ENCODE data around the gene TMEM14A. TPM values are rescaled to one million over a fixed set of nuclear protein-coding genes. Genes with fewer than 3 reads are reported as not detected.

Gene TMEM14A
- polyA plus RNA-seq, 1 donor (not counting 4 experiments of a cell fraction or from before 2014, with no cell fraction given): 44.2 TPM

DNA sequence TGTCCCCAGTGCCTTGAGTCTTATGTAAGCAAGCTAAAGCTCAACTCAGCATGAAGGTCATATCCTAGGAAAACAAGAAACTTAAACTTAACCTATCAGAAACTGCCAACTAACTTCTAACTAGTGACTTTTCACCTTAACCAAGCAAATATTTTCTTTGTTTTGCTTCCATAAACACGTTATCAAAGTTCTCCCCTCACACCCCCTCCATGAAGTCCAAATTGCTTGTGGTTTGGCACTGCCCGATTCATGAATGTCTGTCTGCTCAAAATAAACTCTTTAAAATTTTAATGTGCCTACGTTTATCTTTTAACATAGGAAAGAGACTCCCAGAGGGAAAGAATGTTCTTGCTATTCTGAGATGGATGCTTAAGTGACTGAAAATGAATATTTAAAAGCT, 57.5 kb downstream of the TMEM14A start:
- no peak for TF ChIP-seq EZH2 (IDR thresholded peaks at IDR 0.05; ENCODE audit: low read length)
- TF ChIP-seq, protein P1, sequence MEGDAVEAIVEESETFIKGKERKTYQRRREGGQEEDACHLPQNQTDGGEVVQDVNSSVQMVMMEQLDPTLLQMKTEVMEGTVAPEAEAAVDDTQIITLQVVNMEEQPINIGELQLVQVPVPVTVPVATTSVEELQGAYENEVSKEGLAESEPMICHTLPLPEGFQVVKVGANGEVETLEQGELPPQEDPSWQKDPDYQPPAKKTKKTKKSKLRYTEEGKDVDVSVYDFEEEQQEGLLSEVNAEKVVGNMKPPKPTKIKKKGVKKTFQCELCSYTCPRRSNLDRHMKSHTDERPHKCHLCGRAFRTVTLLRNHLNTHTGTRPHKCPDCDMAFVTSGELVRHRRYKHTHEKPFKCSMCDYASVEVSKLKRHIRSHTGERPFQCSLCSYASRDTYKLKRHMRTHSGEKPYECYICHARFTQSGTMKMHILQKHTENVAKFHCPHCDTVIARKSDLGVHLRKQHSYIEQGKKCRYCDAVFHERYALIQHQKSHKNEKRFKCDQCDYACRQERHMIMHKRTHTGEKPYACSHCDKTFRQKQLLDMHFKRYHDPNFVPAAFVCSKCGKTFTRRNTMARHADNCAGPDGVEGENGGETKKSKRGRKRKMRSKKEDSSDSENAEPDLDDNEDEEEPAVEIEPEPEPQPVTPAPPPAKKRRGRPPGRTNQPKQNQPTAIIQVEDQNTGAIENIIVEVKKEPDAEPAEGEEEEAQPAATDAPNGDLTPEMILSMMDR (optimal IDR thresholded peaks at IDR 0.05 in 1 of 3, IDR thresholded peaks at IDR 0.05 in 1 of 3, conservative IDR thresholded peaks at IDR 0.05 in 1 of 3; ENCODE audit: extremely low read depth in 1 of 3, insufficient read depth in 2 of 3, low read length in 3 of 3): no peak
- no peak overlapping the region for H3K9ac ChIP-seq (ENCODE audit: control insufficient read depth, extremely low read depth, insufficient read depth, low read length)
- H3K9me1 ChIP-seq (ENCODE audit: control insufficient read depth, extremely low read depth, insufficient read depth, low read length): no peaks in the 10 kb centered on the region
- H3K27me3 ChIP-seq (ENCODE audit: control insufficient read depth, extremely low read depth, insufficient read depth, low read length): no peaks in the 10 kb centered on the region
- FAIRE-seq (no peak), DNase-seq (ENCODE audit: low read depth, low spot score) (no peak)
- H3K9me3 ChIP-seq (ENCODE audit: control insufficient read depth, low read depth, low read length): no peaks in the 10 kb centered on the region
- H3K4me2 ChIP-seq (ENCODE audit: control insufficient read depth, extremely low read depth, insufficient read depth, low read depth, low read length): no peak overlapping the region
- H3K4me3 ChIP-seq (ENCODE audit: control insufficient read depth in 2 of 3, extremely low read depth in 1 of 3, insufficient read depth in 2 of 3, low read depth in 1 of 3, low read length in 3 of 3): no peak overlapping the region
- H3K36me3 ChIP-seq (ENCODE audit: control insufficient read depth in 2 of 2, extremely low read depth in 1 of 2, insufficient read depth in 2 of 2, low read length in 2 of 2): no peaks in the 10 kb centered on the region
- H3K27ac ChIP-seq (ENCODE audit: control insufficient read depth, insufficient read depth, low read length): no peak overlapping the region
- peaks cover 11% of the 10 kb centered on the region for H3K4me1 ChIP-seq (ENCODE audit: control insufficient read depth, extremely low read depth, insufficient read depth, low read length)
- H2AFZ ChIP-seq (ENCODE audit: control insufficient read depth, low read length): no peak overlapping the region
- H3K79me2 ChIP-seq (ENCODE audit: control insufficient read depth, insufficient read depth, low read length): no peaks in the 10 kb centered on the region
- dilution Hi-C loops (cut with MboI; ENCODE audit: extremely low pct_ligation_motif_present, low sequenced_read_pairs): no loop called here
- H4K20me1 ChIP-seq (ENCODE audit: control insufficient read depth, extremely low read depth, insufficient read depth, low read length): no peaks in the 10 kb centered on the region

DNA sequence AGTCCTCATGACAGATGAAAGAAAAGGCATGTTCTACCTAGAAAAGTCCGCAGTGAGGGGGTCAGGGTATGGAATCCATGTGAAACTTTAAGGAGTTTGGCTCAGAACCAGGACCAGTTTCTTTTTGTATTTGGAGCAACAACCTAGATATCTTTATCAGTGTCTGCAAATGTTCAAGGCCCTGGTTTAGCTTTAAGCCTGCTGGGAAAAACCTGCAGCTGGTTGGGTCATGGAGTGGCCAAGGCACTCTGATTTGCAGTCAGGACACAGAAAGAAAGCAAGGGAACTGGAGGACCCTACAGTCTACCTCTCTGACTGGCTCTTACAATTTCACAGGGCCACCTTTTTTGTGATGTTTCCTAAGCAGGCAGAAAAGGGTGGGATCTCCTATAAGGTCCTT, 58.7 kb downstream of the TMEM14A start:
- no peaks in the 10 kb centered on the region for H4K20me1 ChIP-seq (ENCODE audit: control insufficient read depth, extremely low read depth, insufficient read depth, low read length)
- TF ChIP-seq, protein P1 (optimal IDR thresholded peaks at IDR 0.05 in 1 of 3, IDR thresholded peaks at IDR 0.05 in 1 of 3, conservative IDR thresholded peaks at IDR 0.05 in 1 of 3; ENCODE audit: extremely low read depth in 1 of 3, insufficient read depth in 2 of 3, low read length in 3 of 3): no peak
- no peak for TF ChIP-seq EZH2 (IDR thresholded peaks at IDR 0.05; ENCODE audit: low read length)
- H3K9ac ChIP-seq (ENCODE audit: control insufficient read depth, extremely low read depth, insufficient read depth, low read length): no peak overlapping the region
- H3K9me3 ChIP-seq (ENCODE audit: control insufficient read depth, low read depth, low read length): no peaks in the 10 kb centered on the region
- dilution Hi-C loops (cut with MboI; ENCODE audit: extremely low pct_ligation_motif_present, low sequenced_read_pairs): no loop called here
- no peaks in the 10 kb centered on the region for H3K79me2 ChIP-seq (ENCODE audit: control insufficient read depth, insufficient read depth, low read length)
- DNase-seq (ENCODE audit: low read depth, low spot score): no peak
- FAIRE-seq: no peak
- H3K4me2 ChIP-seq (ENCODE audit: control insufficient read depth, extremely low read depth, insufficient read depth, low read depth, low read length): no peak overlapping the region
- H3K4me3 ChIP-seq (ENCODE audit: control insufficient read depth in 2 of 3, extremely low read depth in 1 of 3, insufficient read depth in 2 of 3, low read depth in 1 of 3, low read length in 3 of 3): no peak overlapping the region
- peaks cover 11% of the 10 kb centered on the region for H3K4me1 ChIP-seq (ENCODE audit: control insufficient read depth, extremely low read depth, insufficient read depth, low read length)
- H3K27ac ChIP-seq (ENCODE audit: control insufficient read depth, insufficient read depth, low read length): no peak overlapping the region
- no peaks in the 10 kb centered on the region for H3K9me1 ChIP-seq (ENCODE audit: control insufficient read depth, extremely low read depth, insufficient read depth, low read length)
- no peak overlapping the region for H2AFZ ChIP-seq (ENCODE audit: control insufficient read depth, low read length)
- H3K27me3 ChIP-seq (ENCODE audit: control insufficient read depth, extremely low read depth, insufficient read depth, low read length): no peaks in the 10 kb centered on the region
- H3K36me3 ChIP-seq (ENCODE audit: control insufficient read depth in 2 of 2, extremely low read depth in 1 of 2, insufficient read depth in 2 of 2, low read length in 2 of 2): no peaks in the 10 kb centered on the region

Data from keratinocyte (primary cell).